ENCODE results near the gene FUT2. TPM values are rescaled to one million over a fixed set of nuclear protein-coding genes. Genes with fewer than 3 reads are reported as not detected.

Gene FUT2
- total RNA-seq, 4 donors from 2014 or later = 0.24 to 0.28 TPM; not detected in 2

GRCh38 chr19:48739404-48740163 is 43.8 kb downstream of the FUT2 start:
- ATAC-seq (ENCODE audit: low FRiP score) (no peak), DNase-seq (ENCODE audit: low spot score) (no peak)
- TF ChIP-seq, protein P1, sequence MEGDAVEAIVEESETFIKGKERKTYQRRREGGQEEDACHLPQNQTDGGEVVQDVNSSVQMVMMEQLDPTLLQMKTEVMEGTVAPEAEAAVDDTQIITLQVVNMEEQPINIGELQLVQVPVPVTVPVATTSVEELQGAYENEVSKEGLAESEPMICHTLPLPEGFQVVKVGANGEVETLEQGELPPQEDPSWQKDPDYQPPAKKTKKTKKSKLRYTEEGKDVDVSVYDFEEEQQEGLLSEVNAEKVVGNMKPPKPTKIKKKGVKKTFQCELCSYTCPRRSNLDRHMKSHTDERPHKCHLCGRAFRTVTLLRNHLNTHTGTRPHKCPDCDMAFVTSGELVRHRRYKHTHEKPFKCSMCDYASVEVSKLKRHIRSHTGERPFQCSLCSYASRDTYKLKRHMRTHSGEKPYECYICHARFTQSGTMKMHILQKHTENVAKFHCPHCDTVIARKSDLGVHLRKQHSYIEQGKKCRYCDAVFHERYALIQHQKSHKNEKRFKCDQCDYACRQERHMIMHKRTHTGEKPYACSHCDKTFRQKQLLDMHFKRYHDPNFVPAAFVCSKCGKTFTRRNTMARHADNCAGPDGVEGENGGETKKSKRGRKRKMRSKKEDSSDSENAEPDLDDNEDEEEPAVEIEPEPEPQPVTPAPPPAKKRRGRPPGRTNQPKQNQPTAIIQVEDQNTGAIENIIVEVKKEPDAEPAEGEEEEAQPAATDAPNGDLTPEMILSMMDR (IDR thresholded peaks at IDR 0.05) = no peak

DNA sequence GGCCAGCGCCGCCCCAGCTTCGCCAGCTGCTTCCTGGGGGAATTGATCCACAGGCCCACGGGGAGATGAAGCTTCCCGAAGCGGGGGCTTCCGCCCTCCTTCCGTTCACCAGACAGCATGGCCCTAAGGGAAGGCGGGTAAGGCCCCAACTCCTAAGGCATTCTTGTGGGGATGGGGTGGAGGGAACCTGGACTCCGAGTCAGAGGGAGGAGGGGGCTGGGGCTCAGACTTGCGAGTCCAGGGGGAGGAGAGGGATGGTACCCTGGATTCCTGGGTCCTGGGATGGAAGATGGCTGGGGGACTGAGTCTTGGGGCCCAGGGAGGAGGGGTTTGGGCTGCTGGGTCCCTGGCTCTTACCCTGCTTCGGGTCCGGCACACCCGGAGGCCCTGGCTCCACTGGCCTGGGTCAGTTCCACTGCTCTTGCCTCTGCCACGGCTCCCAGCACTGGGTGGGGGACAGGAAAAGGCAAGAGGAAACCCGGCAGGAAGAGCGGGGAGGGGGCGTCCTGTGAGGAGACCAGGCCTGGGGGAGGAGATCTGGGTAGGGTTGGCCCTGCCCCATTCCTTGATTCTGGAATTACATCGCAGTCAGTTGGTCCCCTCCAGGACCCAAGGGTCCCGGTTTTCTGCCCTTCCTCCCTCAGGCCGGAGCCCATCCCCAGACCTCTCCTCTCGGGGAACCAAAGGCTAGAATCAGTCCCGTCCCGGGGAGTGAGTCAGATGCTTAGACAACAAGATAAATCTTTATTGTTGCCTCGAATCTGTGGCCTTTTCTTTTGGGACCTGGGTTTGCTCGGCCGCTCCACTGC is 44.6 kb downstream of the FUT2 start, which contains the start of gene RASIP1:
Gene RASIP1, minus strand, starts transcription at position 447 of the 809 bp plus-strand sequence. Its CDS starts 328 bp downstream, at position 119.
- ATAC-seq (ENCODE audit: low FRiP score) = no peak
- TF ChIP-seq, protein P1 (IDR thresholded peaks at IDR 0.05) = no peak
- DNase-seq (ENCODE audit: low spot score) = no peak

GRCh38 chr19:48741129-48741999 is 45.6 kb downstream of the FUT2 start:
- DNase-seq (ENCODE audit: low spot score) = no peak
- TF ChIP-seq, protein P1 (IDR thresholded peaks at IDR 0.05) = no peak

GRCh38 chr19:48742096-48742495 is 46.3 kb downstream of the FUT2 start:
- no peak for DNase-seq (ENCODE audit: low spot score)
- ATAC-seq (ENCODE audit: low FRiP score) = no peak
- TF ChIP-seq, protein P1 (IDR thresholded peaks at IDR 0.05) = no peak

More at GRCh38 chr19:48741129-48741999, 45.6 kb downstream of the FUT2 start:
- ATAC-seq (ENCODE audit: low FRiP score) = peak; percentile 34

GRCh38 chr19:48745208-48745995 is 49.6 kb downstream of the FUT2 start:
- DNase-seq (ENCODE audit: low spot score) (no peak), ATAC-seq (ENCODE audit: low FRiP score) (no peak)
- TF ChIP-seq, protein P1 (IDR thresholded peaks at IDR 0.05) = no peak

GRCh38 chr19:48746110-48746509 is 50.3 kb downstream of the FUT2 start:
- TF ChIP-seq, protein P1 (IDR thresholded peaks at IDR 0.05) = no peak
- ATAC-seq (ENCODE audit: low FRiP score) (no peak), DNase-seq (ENCODE audit: low spot score) (no peak)
